Activated effector memory CD4-positive, alpha-beta T cell treated with anti-CD3 and anti-CD28 coated beads, Interleukin-2, amount 50 U/mL, for 16 hours (primary cell): ENCODE measurements around the gene BFSP1.

Experiments
- DNase-seq: peaks from one replicate; pipeline ENCODE4 v3.0.0-alpha.2; 2020

BFSP1 gene

DNA sequence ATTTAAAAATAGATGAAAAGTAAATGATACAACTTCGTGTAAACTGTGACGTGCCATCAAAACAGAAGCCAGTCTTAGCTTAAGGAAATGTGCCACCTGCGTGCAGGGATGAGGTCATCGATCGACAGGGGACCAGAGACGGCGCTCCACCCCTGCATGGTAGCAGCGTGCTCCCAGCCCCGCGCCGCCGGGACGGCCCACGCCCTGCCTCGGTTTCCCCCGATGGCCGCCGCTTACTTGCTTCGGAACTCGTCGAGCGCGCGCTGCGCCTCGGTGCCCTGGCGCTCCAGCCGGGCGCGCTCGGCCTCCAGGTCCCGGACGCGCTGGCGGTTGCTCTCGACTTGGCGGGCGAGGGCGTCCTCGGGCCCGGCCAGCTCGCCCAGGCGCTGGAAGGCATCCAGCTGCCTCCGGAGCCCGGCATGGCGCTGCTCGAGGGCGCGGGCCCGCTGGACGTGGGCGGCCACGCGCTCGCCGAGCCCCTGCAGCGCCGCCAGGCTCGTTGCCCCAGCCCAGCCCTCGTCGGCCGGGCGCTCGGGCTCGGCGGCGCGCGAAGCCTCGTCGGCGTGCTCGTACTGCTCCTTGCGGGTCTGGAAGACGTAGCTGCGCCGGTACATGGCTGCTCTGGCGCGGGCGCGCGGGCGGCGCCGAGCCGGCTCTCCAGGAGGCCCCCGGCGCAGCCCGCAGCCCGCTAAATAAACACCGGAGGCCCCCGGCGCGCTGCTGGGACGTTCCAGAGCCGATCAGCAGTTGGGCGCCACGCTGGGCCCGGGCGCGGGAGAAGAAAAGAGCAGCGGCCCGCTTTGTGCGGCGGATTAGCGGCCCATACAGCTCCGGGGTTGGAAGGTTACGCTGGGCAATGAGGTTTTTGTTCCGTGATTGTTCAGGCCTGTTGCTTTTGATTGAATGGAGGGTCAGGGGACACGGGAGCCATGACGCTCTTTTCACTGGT lies at the start of gene BFSP1:
Gene BFSP1, minus strand, starts transcription at position 664 of the 949 bp plus-strand sequence. Its CDS starts 50 bp downstream, at position 614.
- DNase-seq: peak; percentile 80

DNA sequence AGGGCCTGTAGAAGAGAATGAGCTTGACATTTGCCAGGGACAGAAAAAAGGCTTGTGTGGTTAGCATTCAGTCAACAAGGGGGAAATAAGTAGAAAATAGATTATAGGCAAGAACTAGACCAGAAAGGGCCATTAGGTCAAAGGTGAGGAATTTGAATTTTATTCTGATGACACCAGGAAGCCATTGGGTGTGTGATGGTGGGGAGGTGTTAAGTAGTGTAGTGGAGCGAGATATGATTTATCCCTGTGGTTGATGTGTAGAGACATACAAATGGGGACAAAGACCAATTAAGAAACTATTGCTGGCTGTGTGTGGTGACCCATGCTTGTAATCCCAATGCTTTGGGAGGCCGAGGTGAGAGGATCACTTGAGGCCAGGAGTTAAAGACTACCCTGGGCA lies 49.7 kb upstream of the BFSP1 start:
- DNase-seq: no peak

DNA sequence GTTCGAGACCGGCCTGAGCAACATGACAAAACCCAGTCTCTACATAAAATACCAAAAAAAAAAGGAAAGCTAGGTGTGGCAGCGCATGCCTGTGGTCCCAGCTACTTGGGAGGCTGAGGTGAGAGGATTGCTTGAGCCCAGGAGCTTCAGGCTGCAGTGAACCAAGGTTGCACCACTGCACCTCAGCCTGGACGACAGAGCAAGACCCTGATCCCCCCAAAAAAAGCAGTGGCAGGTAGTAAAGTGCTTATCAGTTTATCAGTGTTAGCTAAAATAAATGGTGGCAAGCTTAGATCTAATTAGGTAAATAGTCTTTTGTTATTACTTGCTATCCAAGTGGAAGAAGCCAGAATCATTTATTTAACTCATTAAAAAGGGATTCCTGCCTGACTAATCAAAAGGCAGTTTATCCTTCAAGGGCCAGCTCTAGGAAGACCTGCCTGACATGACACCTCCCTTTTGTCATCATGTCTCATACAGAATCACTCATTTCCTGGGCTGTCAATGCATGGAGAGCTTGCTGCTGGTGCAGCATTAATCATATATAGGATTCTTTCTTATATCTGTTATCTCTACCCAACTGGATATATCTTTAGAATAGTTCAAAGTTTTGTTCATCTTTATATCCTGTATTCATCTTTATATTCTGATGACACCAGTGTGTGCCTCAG lies 48.3 kb upstream of the BFSP1 start:
- DNase-seq: no peak

DNA sequence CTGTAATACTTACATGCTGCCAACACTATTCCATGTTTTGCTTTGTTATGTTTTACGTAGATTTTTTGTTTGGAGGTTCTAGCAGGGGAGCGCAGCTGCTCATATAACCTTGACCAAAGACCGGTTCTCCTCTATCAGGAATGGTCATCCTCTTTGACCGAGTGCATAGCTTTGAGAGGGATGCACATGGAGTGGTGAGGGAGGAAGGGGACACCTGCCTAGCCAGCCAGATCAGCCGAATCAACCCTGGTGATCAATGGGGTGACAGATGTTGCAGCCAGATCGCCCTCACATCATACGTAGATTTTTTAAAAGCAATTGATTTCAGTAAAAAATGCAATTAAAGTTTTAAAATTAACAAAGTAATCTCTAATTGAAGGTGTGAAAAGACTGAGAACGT lies 45.0 kb upstream of the BFSP1 start:
- DNase-seq: no peak

DNA sequence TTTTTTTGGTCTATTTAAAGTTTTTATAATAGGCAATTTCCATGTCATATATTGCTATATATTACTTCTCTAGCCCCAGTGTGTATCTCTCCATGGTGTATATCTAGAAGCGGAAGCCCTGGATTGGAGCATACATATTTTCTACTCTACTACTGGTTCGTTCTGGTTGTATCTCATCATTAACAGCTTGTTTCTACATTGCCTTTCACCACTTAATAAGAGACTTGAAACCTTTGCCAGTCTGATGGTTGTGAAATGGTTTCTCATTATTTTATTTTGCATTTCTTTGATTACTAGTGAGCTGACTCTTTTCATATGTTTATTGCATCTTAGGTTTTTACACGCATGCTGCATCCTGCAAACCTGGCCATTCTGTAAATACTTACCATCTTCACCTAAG lies 42.3 kb upstream of the BFSP1 start:
- no peak for DNase-seq

DNA sequence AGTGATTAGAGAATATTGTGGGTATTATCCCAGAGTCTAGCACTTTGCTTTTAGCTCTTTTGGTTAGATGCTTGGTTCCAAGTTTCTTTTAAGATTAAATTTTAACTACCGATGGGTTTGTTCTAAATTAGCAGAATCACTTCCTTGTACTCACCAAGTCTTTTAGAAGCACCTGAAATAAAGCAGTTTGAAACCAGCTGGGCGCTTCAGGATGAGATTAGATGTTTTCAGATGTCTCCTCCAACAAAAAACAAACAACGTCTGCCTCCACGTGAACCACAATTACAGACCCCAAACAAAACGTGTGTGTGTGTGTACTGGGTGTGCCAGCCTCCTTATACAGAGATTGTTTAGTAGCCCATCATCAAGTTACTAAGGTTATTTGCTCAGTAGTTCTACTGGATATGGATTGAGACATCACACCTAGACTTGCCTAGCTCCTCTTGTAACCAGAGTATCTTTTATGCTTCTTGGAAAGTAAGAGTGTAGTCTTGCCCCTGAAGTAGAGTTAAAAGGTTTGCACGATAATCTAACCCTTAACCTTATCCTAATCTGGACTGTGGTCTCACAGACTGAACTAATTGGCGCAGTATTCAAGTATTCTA lies 41.0 kb upstream of the BFSP1 start:
- DNase-seq: no peak

DNA sequence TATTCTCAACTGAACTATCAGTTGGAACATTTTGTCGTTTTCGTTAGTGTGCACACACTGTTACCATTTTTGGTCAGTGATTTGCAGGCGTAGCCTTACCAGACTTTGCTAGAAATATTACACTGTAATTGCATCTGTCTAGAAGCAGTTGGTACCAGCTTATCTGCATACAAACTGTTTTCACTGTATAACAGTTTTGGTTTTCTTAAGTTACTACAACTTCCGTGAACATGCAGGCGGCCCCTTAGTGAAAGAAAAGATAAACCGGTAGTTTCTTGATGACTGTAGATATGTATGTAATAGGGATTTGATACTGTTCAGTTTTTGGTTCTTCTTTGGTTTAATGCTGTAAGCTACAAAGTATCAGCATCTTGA lies 40.0 kb upstream of the BFSP1 start:
- DNase-seq: no peak

DNA sequence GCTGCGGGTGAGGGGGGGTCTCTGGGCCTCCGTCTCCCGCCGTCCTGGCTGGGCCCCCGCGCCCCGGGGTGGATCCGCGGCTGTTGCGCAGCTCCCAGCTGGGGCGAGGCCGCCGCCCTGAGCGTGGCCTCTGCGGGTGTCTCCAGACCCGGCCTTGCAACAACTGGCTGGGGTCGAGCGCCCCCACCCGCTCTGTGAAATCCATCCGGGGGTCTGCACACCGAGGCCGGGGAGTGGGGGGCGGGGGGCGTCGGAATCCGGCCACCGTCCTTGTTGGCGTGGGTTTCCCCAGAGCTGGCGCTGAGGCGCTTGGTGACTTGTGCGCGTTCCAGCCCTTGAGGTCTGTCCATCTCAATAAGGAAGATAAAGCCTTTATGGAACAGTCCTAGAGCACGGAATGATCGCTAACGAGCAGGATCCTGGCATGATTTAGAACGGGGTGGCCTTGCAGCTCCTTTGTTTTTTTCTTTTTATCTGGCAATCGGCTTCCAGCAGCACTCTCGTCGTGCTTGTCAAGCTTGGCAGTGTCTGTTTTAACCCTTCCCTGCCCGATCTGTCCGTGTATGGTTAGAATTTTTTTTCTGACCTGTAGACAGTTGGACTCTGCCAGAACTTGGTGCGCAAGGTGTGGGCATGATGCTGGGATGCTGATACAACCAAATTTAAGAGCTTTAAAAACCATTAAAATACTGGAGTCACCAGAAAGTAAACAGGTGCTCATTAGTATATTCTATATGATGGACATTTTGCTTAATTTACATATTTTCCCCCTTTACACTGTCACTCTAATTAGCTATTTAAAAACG lies 39.4 kb upstream of the BFSP1 start:
- DNase-seq: no peak

DNA sequence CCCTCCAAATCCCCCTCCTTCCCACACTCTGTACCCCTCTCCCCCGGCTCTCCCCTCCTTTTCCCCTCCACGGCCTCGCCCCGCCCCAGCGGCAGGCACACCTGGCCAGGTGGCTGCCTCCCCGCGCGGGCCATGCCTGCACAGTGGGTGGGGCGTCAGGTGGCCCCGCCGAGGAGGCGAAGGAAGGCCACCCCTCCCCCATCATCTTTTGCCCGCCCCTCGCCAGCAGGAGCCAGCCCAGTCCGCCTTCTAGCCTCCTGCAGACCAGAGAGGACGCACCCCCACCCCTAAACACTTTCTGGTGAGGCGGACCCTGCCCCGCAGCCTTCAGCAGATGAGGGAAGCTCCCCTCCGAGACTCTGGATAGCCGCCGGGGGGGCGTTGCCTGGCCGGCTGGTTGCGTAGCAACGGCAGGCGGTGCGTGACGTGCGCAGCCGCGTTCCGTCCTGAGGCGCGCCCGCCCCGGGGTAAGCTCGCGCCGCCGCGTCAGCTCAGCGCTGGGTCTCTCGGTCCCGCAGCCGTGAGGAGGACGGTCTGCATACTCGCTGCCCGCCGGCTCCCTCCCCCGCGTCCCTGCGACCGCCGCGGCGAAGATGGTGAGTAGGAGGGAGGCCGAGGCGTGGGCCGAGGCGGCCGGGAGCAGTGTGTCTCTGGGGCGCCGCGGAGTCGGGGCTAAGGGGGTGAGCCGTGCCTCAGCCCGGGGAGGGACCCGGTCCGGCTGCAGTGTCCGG lies 38.6 kb upstream of the BFSP1 start, which contains the start of gene DSTN:
Gene DSTN, plus strand, starts transcription at position 460 of the 731 bp plus-strand sequence. Its CDS starts 134 bp downstream, at position 594.
- DNase-seq: peak; percentile 95

DNA sequence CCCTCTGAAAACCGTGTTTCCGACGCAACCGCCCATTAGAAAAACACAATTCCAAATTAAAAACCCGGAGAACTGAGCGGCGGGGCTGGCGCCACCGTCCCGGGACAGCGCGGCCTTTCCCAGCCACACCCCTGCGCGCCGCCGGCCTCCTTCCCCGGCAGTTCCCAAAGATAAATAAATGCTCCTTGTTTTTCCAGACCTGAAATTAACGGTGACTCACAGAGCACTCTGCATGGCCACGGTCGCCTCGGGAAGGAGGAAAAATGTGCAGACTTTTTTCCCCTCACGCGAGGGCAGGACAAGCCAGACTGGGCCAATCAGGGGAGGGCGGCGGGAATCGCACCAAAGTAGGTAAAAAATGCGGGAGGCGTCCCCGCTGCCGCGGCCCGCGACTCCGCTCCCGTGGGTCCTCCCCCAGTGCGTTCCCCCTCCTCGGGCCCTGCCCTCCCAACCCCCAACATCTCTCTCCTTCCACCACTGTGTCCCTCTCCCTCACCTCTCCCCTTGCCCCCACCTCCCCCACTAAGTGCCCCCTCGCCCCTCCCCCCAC lies 37.9 kb upstream of the BFSP1 start:
- DNase-seq: peak; percentile 68

DNA sequence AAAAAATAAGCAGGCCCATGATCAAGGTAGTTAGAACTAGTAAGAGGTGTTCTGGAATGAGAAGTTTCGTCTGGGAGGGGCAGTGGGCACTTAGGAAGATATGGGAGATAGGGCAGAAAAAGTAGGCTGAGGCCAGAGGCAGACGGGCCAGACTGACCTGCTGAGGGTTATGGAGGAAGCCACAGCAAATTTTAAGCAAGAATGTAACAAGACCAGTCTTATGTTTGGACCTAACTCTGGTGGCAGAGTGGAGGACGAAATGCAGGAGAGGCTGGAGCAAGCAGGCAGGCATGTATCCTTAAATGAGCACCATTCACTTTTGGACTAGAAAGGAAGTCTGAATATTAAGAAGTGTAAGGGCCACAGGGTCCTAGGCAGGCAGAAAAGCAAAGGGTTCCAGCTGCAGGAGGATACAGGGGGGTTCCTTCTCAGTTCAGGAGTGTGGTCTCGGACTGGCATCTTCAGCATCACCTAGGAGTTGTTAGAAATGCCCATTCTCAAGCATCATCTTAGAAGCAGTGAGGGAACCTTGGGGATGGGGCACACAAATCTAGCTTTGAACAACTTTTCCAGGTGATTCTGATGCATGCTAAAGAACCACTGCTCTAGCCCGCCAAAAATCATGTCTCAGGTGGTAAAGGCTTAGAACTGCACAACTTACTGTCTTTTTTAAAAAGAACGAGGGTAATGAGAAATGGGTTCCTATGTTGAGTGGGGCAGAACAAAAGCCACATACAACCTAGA lies 37.0 kb upstream of the BFSP1 start:
- DNase-seq: no peak

DNA sequence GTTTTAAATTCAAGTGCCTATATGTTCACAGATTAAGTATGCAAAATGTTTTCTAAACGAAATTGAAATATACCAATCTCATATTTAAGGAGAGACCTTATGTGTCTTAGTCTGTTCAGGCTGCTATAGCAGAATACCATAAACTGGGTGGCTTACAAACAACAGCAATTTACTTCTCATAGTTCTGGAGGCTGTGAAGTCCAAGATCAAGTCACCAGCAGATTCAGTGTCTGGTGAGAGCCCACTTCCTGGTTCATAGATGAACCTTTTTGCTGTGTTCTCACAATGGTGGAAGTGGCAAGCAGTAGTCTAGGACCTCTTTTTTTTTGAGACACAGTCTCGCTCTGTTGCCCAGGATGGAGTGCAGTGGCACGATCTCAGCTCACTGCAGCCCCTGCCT lies 35.2 kb upstream of the BFSP1 start:
- DNase-seq: no peak

DNA sequence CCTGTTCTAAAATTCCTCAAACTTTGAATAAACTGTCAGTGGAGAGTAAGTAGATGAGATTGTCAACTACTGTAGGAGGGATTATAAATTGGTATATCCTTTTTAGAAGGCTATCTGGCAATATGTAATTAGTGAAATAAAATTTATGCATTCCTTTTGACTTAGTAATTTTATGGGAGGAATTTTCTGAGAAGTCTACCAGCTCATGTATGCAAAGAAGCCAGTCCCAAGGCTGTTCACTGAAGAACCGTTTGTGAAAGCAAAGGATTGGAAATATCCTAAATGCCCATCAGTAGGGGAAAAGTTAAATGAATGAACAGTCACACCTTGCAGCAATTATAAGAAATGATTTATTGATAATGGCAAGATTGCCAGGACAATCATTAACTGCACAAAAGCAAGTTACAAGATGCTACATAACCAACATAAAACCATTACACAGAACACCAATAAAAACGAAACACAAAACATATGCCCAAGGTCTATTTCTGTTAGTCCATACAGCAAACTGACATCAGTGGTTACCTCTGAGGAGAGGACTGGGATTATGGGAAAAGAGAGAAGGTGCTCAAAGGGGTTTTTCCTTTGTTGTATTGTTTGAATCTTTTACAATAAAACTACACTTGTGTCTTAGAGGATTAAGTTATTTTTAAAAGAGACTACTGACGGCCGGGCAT lies 34.1 kb upstream of the BFSP1 start:
- DNase-seq: no peak

DNA sequence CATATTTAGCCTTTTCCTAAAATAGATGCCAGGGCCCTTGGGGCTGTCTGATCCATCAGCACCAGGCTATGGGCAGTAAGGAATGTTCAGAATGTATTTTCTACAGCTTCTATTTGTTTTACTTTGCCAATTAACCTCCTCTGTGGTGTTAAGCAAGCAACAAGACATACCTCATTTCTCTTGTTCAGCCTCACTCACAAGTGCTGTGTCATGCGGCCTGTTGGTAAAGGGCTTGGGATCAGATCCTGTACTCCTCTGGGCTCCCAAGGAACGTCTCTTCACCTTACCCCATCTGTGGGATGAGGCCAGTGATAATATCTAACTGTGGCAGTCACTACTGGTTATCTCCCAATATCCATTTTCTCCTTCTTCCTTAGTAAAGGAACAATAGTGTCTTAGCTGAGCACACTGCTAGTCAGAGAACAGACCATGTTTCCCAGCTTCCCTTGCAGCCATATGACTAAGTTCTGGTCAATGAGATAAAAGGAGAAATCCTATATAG lies 31.7 kb upstream of the BFSP1 start:
- DNase-seq: no peak

DNA sequence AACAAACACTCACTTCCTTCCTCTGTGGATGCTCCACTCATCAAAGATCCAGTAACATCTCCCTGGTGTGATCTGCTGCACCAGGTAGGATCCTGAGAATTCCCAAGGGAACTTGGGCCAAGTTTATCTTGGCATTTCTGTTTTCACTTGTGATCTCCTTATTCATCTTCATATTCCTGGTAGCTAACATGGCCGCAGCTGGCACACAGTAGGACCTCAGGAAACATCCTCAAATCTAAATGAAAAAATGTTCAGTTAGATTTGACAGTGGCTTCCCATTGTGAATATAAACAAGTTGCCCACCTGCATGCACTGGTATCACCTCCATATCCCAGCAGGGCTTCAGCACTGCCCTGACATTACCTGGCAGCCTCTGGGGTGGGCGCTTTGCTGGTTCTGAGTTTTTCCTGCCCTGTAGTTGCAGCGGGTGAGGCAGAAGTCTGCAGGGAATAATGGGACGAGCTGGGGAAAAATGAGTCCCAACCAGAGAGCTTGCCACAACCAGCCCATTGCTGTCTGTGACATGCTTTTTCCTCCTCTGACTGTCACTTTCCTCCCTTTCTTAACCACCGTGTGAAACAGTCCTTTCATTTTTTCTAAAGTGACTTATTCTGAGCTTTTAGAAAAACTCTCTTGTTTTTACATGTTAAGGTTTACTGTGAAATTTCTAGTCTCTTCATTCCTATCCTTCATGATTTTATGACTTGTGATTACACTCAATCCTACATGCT lies 29.3 kb upstream of the BFSP1 start:
- no peak for DNase-seq

DNA sequence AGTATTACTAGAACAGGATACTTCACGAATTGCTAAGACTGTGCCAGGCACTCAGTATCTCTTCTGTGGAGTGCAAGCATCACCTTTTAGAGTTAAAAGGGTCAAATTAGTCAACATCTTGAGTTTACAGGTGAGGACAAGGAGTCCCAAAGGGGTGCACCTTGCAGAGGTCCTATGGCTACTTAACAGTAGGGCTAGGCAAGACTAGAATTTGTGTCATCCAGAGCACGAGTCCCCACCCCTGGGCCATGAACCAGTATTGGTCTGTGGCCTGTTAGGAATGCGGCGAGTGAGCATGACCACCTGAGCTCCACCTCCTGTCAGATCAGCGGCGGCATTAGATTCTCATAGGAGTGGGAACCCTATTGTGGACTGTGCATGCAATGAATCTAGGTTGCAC lies 28.2 kb upstream of the BFSP1 start:
- DNase-seq: no peak

DNA sequence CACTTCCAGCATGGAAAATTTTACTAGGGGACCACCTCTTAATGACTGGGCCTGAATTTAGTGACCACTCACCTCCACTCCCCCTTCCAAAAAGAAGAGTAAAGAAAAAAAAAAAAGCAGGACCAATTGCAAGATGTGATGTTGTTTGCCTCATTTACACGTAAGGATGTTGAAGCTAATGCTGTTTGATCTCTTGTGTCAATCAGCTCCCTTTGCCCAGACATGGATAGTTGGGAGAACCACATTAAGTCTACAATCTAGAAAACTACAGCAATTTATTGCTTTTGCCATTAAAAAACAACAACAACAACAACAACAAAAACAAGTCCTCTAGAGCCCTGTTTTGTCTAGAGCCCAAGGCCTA lies 27.7 kb upstream of the BFSP1 start:
- DNase-seq: no peak

DNA sequence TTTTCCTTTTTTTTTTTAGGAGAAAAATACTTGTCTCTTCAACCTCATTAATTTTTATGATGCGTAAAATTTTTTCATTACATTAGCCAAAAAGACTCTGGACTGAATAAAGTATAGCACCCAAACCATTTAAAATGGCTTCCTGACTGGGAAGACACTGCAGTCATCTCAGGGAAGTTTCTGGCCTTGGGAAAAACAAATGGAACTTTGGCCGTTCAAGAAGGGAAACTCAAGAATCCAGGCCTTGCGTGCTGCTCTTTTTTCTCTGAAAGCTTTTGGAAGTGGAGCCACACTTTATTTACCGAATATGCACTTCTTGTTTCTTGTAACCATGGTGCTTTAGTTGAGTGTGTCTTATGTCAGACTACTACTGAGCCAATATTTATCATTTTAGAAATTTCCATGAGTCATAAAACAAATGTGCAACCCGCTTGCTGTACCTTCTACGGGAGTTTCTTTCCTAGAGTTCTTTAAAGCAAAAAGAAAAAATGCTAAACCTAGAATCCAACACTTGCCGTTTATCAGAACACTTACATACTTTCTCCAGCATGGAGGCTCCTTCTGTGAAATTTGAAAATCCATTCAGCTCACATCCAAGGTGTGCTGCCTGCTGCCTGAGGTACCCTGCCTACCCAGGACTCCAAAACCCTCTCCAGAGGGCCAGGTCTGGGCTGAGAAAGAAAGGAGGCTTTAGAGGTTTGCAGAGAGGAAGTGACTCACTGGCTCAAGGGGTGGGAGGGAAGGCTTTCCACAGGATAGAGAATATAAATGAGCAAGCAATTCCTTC lies 27.2 kb upstream of the BFSP1 start:
- DNase-seq: peak; percentile 66

DNA sequence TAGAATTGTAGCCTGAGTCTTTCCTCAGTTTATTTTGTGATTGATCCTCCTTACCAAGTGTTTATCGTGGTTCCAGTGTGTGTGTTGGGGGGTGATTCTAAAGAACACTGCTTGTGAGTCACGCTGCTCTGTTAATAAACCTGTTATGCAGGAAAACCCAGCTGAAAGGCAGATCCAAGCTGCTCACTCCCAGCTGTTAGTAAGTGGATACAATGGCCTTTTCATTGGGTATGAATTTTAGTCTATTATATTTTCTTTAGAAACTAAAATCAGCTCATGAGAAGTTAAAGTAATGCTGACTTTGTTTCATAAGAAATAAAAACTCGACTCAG lies 26.5 kb upstream of the BFSP1 start:
- DNase-seq: no peak
